A549 treated with Hydrocortisone at 1 μM for 4 hours (cell line): ENCODE measurements around the gene CYP4V2. TPM values are rescaled to one million over a fixed set of nuclear protein-coding genes. Genes with fewer than 3 reads are reported as not detected.

Experiments used
- total RNA-seq: library from RNA; stranded (reverse); fragments of 200-300 nt; extraction: Qiagen RNA extraction; gene quantifications from 5 replicates; pipeline ENCODE4 v1.2.3, GENCODE V29; 2022

CYP4V2 gene
- total RNA-seq = 2.7 to 3.8 TPM (median 3.0 TPM) in 5 replicates

GRCh38 chr4:186191200-186192065, at the start of gene CYP4V2:
Gene CYP4V2, plus strand, starts transcription at chr4:186191567. Its CDS starts 257 bp downstream, at chr4:186191824.

GRCh38 chr4:186227221-186227620, 35.9 kb downstream of the CYP4V2 start, which contains the start of gene KLKB1:
Gene KLKB1, plus strand, starts transcription at chr4:186227507. Its CDS starts 689 bp downstream, at chr4:186228196.

Other genes starting within 250 kb of the CYP4V2 start
- 0.25 to 0.40 TPM (median 0.33 TPM) in 5 replicates for gene TLR3, start 122.4 kb upstream of the CYP4V2 start, total RNA-seq
- gene FAM149A, start 86.9 kb upstream of the CYP4V2 start, total RNA-seq = 1.1 to 1.6 TPM (median 1.3 TPM) in 5 replicates
- 0.06 TPM in 1 of 5 replicates, not detected in the others for gene KLKB1, start 35.9 kb downstream of the CYP4V2 start, total RNA-seq
- gene F11, start 74.6 kb downstream of the CYP4V2 start, total RNA-seq = not detected in 5 replicates